SKM-1 treated with dmso at 0.1 percent for 144 hours (cell line): ENCODE measurements around the gene KCNQ1.

Experiments used
- DNase-seq: peaks from one replicate; lab custom pipeline; 2025; ENCODE audit not compliant: unreplicated experiment; lab: John Stamatoyannopoulos, UW

Gene KCNQ1

GRCh38 chr11:2444821-2445745 is at the start of gene KCNQ1:
TSS of gene KCNQ1 (plus strand) at chr11:2445008. CDS start at chr11:2445099, 91 bp downstream.
- DNase-seq: peak; percentile 49

GRCh38 chr11:2395211-2395730 is 49.5 kb upstream of the KCNQ1 start:
- DNase-seq: no peak

GRCh38 chr11:2395856-2396255 is 49.0 kb upstream of the KCNQ1 start:
- no peak for DNase-seq

- no peak for DNase-seq
Measured at GRCh38 chr11:2396471-2396870, 48.3 kb upstream of the KCNQ1 start.

- DNase-seq: no peak
Measured at GRCh38 chr11:2397005-2397404, 47.8 kb upstream of the KCNQ1 start.

GRCh38 chr11:2398664-2399355 is 46.0 kb upstream of the KCNQ1 start:
- DNase-seq: no peak

GRCh38 chr11:2399488-2400068 is 45.2 kb upstream of the KCNQ1 start:
- DNase-seq: no peak

- DNase-seq: peak; percentile 100
Measured at GRCh38 chr11:2400069-2400761, 44.6 kb upstream of the KCNQ1 start, which contains the start of gene TSSC4. TSS of gene TSSC4 (plus strand) at chr11:2400750. CDS start at chr11:2402634, 1,884 bp downstream.

- DNase-seq: no peak
Measured at GRCh38 chr11:2400762-2401435, 43.9 kb upstream of the KCNQ1 start.

- DNase-seq: no peak
Measured at GRCh38 chr11:2401436-2401984, 43.3 kb upstream of the KCNQ1 start.

- no peak for DNase-seq
Measured at GRCh38 chr11:2402106-2402505, 42.7 kb upstream of the KCNQ1 start.

- no peak for DNase-seq
Measured at GRCh38 chr11:2402890-2403645, 41.7 kb upstream of the KCNQ1 start.

- DNase-seq: no peak
Measured at GRCh38 chr11:2404735-2405196, 40.0 kb upstream of the KCNQ1 start.

GRCh38 chr11:2406451-2406850 is 38.4 kb upstream of the KCNQ1 start:
- DNase-seq: no peak

- DNase-seq: no peak
Measured at GRCh38 chr11:2406878-2407410, 37.9 kb upstream of the KCNQ1 start.

- DNase-seq: no peak
Measured at GRCh38 chr11:2408671-2409070, 36.1 kb upstream of the KCNQ1 start.

- no peak for DNase-seq
Measured at GRCh38 chr11:2409126-2409525, 35.7 kb upstream of the KCNQ1 start.

GRCh38 chr11:2409611-2410468 is 35.0 kb upstream of the KCNQ1 start:
- DNase-seq: no peak
